ENCODE results near the gene GSTT2B. TPM values are rescaled to one million over a fixed set of nuclear protein-coding genes. Genes with fewer than 3 reads are reported as not detected.

Gene GSTT2B
- total RNA-seq, 1 donor from 2014 or later, result 4.9 TPM

Other genes with a start within 250 kb of the GSTT2B start
- gene ZNF70, start 210.1 kb downstream of the GSTT2B start, total RNA-seq, result 8.8 and 10.3 TPM in 2 replicates
- 0.50 TPM in 1 of 2 replicates, not detected in the other for gene VPREB3, start 206.8 kb downstream of the GSTT2B start, total RNA-seq
- 0.38 and 0.39 TPM in 2 replicates for gene C22orf15, start 198.2 kb downstream of the GSTT2B start, total RNA-seq
- 60.9 and 70.5 TPM in 2 replicates for gene CHCHD10, start 193.2 kb downstream of the GSTT2B start, total RNA-seq
- 12.2 and 23.7 TPM in 2 replicates for gene MMP11, start 188.3 kb downstream of the GSTT2B start, total RNA-seq
- 91.3 and 115 TPM in 2 replicates for gene SMARCB1, start 174.2 kb downstream of the GSTT2B start, total RNA-seq
- 0.70 and 0.82 TPM in 2 replicates for gene DERL3, start 122.2 kb downstream of the GSTT2B start, total RNA-seq
- gene SLC2A11, start 103.3 kb downstream of the GSTT2B start, total RNA-seq, result 19.1 and 19.6 TPM in 2 replicates
- 906 and 942 TPM in 2 replicates for gene MIF, start 66.8 kb downstream of the GSTT2B start, total RNA-seq
- gene DDTL, start 5.7 kb upstream of the GSTT2B start, total RNA-seq, result 0.75 and 1.4 TPM in 2 replicates
- gene DDT, start 13.2 kb upstream of the GSTT2B start, total RNA-seq, result 78.9 and 83.8 TPM in 2 replicates
- gene GSTT2, start 18.9 kb upstream of the GSTT2B start, total RNA-seq, result not detected in 2 replicates
- not detected in 2 replicates for gene GSTT4, start 44.3 kb upstream of the GSTT2B start, total RNA-seq
- gene CABIN1, start 50.1 kb upstream of the GSTT2B start, total RNA-seq, result 46.3 and 50.2 TPM in 2 replicates
- 0.72 and 0.77 TPM in 2 replicates for gene SUSD2, start 220.3 kb upstream of the GSTT2B start, total RNA-seq